Measurements from ENCODE around the gene SUDS3.
"Not testable (repeated sequence)": the region's sequence is repeated elsewhere in the genome, so short reads cannot be mapped to it uniquely, and the experiment has no call there.

The SUDS3 gene

DNA sequence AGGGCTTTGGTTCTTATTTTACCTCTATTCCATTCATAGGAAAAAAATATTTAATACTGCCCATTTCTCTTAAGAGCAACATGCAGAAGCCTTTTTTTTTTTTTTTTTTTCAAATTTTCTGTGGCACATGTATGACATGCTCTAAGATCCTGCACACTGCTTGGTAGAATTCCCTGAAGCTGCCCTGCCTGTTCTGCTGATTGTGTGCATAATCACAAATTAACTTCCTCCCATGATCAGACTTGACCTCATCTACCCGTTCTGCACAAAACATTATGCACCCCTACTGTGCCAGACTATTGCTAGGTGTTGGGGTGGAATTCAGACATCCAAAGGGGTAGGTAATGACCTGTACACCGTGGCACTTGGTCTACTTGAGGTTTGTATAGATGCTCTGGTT is 22.2 kb downstream of the SUDS3 start:
- no peak for DNase-seq

- no peak for DNase-seq
These were observed 22.6 kb downstream of the SUDS3 start for GRCh38 chr12:118398940-118399339.

DNA sequence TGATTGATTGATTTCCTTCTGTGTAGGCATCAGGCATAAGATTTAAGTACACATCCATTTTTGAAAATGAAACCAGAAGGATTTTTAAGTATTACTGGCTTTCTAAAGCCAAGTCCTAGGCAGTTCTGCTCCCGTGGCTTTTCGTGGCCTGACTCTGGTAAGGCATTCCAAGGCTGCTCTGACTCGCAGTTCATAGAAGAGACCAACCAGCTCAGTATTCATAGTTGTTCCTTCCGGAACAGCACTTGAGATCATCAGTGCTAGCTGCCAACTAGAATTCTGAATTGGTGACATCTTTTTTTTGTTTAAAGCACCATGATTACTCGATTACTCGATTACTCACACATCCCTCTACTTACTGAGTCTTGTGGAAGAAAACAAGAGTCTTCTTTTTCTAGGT is 25.9 kb downstream of the SUDS3 start:
- DNase-seq = no peak

DNA sequence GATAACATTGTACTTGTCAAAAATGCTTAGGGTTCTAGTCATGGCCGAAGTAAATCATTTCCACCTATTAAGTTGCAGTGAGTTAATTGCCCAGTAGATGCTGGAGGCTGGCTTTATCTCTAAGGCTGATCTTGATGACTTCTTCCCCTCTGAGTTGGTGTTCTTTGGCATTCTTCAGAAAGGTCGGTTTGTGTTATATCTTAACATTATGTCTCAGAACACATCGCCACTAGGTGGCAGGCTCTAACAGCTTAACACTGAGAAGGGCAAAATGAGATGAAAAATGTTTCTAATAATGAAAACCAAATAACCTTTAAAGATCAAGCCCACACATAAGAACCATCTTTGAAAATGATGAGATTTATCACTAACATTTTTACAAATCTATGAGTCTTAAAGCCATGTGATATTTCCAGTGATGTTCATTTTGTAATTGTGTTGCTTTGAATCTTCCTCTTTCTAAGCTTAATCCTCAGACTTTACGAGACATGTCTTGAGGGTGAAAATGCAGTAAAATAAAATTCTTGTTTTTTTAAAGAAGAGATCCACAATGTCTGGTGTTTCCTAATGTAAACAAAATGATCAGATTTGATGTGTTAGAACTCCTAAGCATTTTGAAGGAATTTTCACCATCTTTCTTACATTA is 28.6 kb downstream of the SUDS3 start:
- DNase-seq = no peak

- not testable (repeated sequence) for DNase-seq
These were observed 31.9 kb downstream of the SUDS3 start for GRCh38 chr12:118408241-118408640.

- no peak for DNase-seq
These were observed 33.5 kb downstream of the SUDS3 start for GRCh38 chr12:118409834-118410233.

DNA sequence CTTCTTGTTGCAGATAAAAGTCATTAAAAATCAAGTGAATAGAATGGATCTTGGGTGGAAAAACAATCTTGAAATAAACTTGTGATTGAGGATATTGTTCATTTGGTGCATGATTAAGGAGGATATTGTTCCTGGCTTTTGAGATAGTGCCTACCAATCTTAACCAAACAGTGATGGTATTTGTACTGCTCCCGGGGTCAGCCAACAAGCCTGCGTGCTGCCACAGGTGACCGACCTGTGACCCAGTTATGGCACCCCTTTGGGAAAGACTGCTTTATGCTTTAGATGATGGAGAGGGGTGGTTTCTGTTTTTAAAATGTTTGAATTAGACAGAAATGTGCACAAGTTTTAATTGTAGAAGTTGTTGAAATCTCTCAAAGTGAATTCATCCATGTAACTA is 41.6 kb downstream of the SUDS3 start:
- DNase-seq = no peak

GRCh38 chr12:118418385-118419057 is 42.2 kb downstream of the SUDS3 start:
- DNase-seq = no peak

DNA sequence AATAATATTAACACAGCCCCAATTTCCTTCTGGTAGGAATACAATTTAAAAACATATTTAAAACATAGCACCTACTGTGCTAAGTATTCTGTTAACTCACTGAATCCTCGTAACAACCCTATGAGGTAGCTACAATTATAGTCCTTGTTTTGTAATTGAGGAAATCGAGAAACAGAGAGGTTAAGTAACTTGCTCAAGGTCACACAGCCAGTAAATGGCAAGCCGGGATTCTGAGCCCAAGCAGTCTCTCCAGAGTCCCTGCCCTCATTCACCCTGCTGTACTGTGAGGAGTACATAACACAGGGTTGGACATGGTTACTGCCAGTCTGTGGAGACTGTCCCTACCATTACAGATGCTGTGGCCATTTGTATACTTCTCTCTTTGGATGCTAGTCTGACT is 44.3 kb downstream of the SUDS3 start:
- no peak for DNase-seq

- DNase-seq = no peak
These were observed 48.5 kb downstream of the SUDS3 start for GRCh38 chr12:118424884-118425283.

DNA sequence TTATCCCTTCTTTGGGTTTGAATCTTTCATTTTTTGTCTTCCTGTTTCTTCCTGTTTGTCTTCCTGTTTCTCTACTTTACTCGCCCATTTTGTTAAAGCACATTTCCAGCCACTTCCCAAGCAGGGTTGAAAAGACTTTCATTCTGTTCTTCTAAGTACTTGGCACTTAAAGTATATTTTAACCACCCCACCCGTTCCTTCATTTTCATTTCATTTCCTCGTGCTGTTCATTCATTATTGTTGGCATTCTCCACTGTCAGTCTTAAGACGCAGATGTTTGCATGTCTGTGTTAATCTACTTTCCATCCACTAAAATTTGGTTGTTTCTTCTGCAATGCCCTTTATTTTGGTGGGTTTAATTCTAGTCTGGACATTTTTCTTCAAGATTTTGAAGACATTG is 49.0 kb downstream of the SUDS3 start:
- DNase-seq = no peak

DNA sequence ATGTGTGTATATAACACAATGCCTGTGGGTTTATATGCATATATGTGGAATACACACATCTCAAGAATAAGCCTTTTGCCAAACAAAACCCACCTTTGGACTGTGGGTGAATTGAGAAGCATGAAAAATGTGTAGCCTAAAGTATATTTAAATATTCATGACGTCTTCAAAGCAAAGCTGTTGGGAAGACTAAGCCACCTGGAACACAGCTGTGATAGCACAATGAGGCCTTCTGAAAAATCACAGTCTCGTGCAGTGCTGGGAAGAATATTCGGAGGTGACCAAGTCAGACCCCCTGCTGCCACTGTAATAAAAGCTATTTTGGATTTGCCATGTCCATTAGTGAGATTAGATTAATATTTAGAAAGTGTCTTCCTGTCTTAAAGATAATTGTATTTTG is 51.5 kb downstream of the SUDS3 start:
- DNase-seq = no peak

DNA sequence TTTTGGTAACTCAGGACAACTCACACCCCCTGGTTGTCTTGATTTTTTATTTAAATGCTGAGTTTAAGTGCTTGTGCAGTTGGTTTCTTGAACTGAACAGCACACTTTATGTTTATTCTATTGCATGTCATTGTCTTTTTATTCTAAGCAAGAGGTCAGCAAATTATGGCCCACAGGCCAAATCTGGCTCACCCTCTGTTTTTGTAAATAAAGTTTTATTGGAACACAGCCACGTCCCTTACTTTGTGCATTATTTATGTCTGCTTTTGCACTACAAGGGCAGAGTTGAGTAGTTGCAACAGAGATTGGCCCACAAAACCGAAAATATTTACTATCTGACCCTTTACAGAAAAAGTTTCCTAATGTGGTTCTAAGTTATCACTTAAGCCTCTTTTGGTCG is 52.3 kb downstream of the SUDS3 start:
- DNase-seq = no peak

- DNase-seq = no peak
These were observed 53.5 kb downstream of the SUDS3 start for GRCh38 chr12:118429688-118430383.

- DNase-seq = no peak
These were observed 54.2 kb downstream of the SUDS3 start for GRCh38 chr12:118430516-118430915.

- DNase-seq = no peak
These were observed 56.6 kb downstream of the SUDS3 start for GRCh38 chr12:118432812-118433545.

- no peak for DNase-seq
These were observed 59.8 kb downstream of the SUDS3 start for GRCh38 chr12:118436002-118436730.

GRCh38 chr12:118436986-118437385 is 60.6 kb downstream of the SUDS3 start:
- no peak for DNase-seq

GRCh38 chr12:118439068-118439467 is 62.7 kb downstream of the SUDS3 start:
- no peak for DNase-seq

DNA sequence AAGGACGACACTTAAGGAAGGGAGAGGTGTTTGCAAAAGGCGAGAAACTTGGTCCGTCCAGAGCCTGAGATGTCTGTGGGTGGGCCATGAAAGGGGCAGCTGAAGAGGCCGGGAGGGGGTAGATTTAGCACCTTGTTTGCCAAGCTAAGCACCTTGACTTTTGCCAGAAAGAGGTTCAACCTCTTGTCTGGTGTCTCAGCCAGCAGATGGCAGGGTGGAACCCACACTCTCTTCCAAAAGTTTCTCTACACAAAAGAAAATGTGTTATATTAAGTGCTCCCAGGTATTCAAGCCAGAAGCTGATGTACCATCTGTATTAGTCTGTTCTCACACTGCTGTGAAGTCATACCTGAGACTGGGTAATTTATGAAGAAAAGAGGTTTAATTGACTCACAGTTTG is 69.9 kb downstream of the SUDS3 start:
- no peak for DNase-seq

DNA sequence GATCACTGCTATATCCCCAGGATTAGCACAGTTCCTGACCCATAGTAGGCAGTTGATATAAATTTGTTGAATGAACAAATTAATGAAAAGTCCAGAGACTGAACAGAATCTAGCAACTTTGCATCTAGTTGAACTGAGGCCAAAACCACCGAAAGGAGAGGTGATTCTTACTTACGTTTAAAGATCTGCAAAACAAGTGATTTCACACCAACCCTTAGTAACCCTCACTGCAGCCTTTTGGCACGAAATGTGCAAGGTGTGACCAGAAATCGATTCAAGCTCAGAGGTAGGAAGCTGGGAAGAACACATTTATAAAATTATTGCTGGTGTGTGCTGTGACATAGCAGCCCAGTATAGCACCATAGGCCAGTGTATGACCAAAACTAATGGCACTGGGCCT is 70.8 kb downstream of the SUDS3 start:
- DNase-seq = no peak

- no peak for DNase-seq
These were observed 72.0 kb downstream of the SUDS3 start for GRCh38 chr12:118448341-118448740.

DNA sequence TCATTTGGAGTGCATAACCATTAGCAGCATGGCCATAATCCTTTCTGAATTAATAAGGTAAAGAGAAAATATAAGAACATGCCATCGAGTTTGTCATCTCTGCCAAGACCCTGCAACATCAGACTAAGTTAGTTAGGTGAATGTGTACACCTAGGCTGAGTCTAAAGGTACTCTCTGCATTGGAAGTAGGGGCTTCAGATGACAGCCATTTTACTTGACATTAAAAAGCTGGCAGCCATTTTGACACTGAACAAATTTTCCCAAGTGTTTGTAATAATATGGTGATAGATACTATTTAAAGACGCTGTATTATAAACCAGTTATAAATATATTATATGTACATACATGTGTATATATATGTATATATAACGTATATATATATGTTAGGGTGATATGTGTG is 79.0 kb downstream of the SUDS3 start:
- DNase-seq = no peak

Measured in DMS153 (cell line).